HepG2 (cell line): Measurements from ENCODE around the gene THADA. TPM values are rescaled to one million over a fixed set of nuclear protein-coding genes. Genes with fewer than 3 reads are reported as not detected.

ENCODE experiments used
- ATAC-seq: fragments of 200-7000 bp; cut with Tn5 transposase; 3 replicates; pipeline ENCODE4 v1.9.1; 2020; ENCODE audit warnings: mild to moderate bottlenecking, moderate library complexity
- BruUV-seq: library from RNA; stranded (reverse); fragments of 400-500 nt; replicated peaks from 2 replicates; lab custom pipeline; 2021; lab: Mats Ljungman, UMichigan
- CTCF ChIA-PET: fragments of 300-600 bp; formaldehyde crosslinking; extraction: SDS; loops from one replicate; lab custom pipeline; 2021; ENCODE audit warnings: low total read pairs, inconsistent platforms, low intra/inter-chr PET ratio; lab: Yijun Ruan, JAX
- POLR2A ChIA-PET: fragments of 350-600 bp; sonication (Branson Sonifier 250); formaldehyde crosslinking; loops from one replicate; lab custom pipeline; 2020; ENCODE audit warnings: antibody characterized with exemption, inconsistent platforms; lab: Yijun Ruan, JAX
- DNase-seq: peaks from one replicate; pipeline ENCODE4 v3.0.0-alpha.2; 2015; ENCODE audit warnings: low spot score
- FAIRE-seq: peaks from 3 replicates; lab custom pipeline; 2011; peaks lifted over from hg19 to GRCh38; lab: Jason Lieb, UNC
- H2AFZ ChIP-seq: one replicate; pipeline ENCODE4 v1.6.1; 2011; ENCODE audit warnings: low read length, inconsistent platforms
- H3K27ac ChIP-seq: fragments of 300-600 bp; 3 replicates; pipeline ENCODE4 v1.8.0; 2011; ENCODE audit warnings: mixed run types, mild to moderate bottlenecking, mixed read lengths, low read length, inconsistent platforms; ENCODE audit not compliant: insufficient read depth; ENCODE audit errors: extremely low read length
- H3K27me3 ChIP-seq, 2 experiments: fragments of 200-600 bp in 1 of 2; 2 replicates in 1 of 2; 3 replicates in 1 of 2; pipeline versions ENCODE4 v1.6.0 to v1.8.0; 2011; ENCODE audit warnings: low read length in 2 of 2, mild to moderate bottlenecking in 2 of 2, moderate library complexity in 2 of 2, inconsistent platforms in 1 of 2; ENCODE audit not compliant: insufficient read depth in 2 of 2, control insufficient read depth in 1 of 2
- H3K36me3 ChIP-seq, 2 experiments: fragments of 200-600 bp in 1 of 2; replicated peaks in 1 of 2; 2 replicates in 1 of 2; 3 replicates in 1 of 2; pipeline versions ENCODE4 v1.5.1 to v1.8.0; 2011; ENCODE audit warnings: low read length in 2 of 2, inconsistent platforms in 1 of 2; ENCODE audit not compliant: insufficient read depth in 2 of 2, control insufficient read depth in 1 of 2
- H3K4me1 ChIP-seq: 2 replicates; pipeline ENCODE4 v1.5.1; 2012; ENCODE audit warnings: low read length, inconsistent platforms; ENCODE audit not compliant: insufficient read depth
- H3K4me2 ChIP-seq: 2 replicates; pipeline ENCODE4 v1.6.0; 2011; ENCODE audit warnings: low read depth, low read length, inconsistent platforms
- H3K4me3 ChIP-seq, 3 experiments: fragments of 200-600 bp in 1 of 3; sonication (generic), shearing (Covaris generic) in 1 of 3; replicated peaks in 1 of 3; 2 replicates each; pipeline ENCODE4 v1.5.1; 2011 to 2016; ENCODE audit warnings: low read length in 3 of 3, inconsistent platforms in 2 of 3, low read depth in 2 of 3, mild to moderate bottlenecking in 2 of 3, control low read depth in 1 of 3, mixed read lengths in 1 of 3; ENCODE audit not compliant: insufficient read depth in 1 of 3
- H3K79me2 ChIP-seq: one replicate; pipeline ENCODE4 v1.6.1; 2011; ENCODE audit warnings: low read length, inconsistent platforms; ENCODE audit not compliant: insufficient read depth
- H3K9ac ChIP-seq: 2 replicates; pipeline ENCODE4 v1.6.0; 2011; ENCODE audit warnings: mild to moderate bottlenecking, low read depth, low read length, inconsistent platforms; ENCODE audit not compliant: insufficient read depth
- H3K9me3 ChIP-seq: 2 replicates; pipeline ENCODE4 v1.5.1; 2012; ENCODE audit warnings: mild to moderate bottlenecking, low read length
- H4K20me1 ChIP-seq: 2 replicates; pipeline ENCODE4 v1.6.0; 2011; ENCODE audit warnings: inconsistent platforms, mild to moderate bottlenecking, low read length, moderate library complexity; ENCODE audit not compliant: insufficient read depth
- BHLHE40 ChIP-seq: IDR thresholded peaks from 2 replicates; pipeline ENCODE4 v1.6.1; 2011; ENCODE audit warnings: low read length, improper control_type of control experiment
- CCDC6 ChIP-seq: sonication (generic); formaldehyde crosslinking; IDR thresholded peaks from 2 replicates; pipeline ENCODE4 v1.8.1; 2022; ENCODE audit warnings: mild to moderate bottlenecking, missing genetic modification reagents, moderate library complexity
- CEBPZ ChIP-seq: IDR thresholded peaks from 2 replicates; pipeline ENCODE4 v1.6.1; 2012; ENCODE audit warnings: low read length, improper control_type of control experiment
- CREM ChIP-seq, 2 experiments: sonication (generic) in 1 of 2; formaldehyde crosslinking in 1 of 2; IDR thresholded peaks; 2 replicates each; pipeline versions ENCODE4 v1.4.0 to v1.6.1; 2016 to 2020; ENCODE audit warnings: antibody characterized with exemption in 1 of 2, mild to moderate bottlenecking in 1 of 2, missing genetic modification reagents in 1 of 2
- HMG20A ChIP-seq: IDR thresholded peaks from 2 replicates; pipeline ENCODE4 v1.6.1; 2016; ENCODE audit warnings: borderline replicate concordance
- KDM2A ChIP-seq: sonication (generic); formaldehyde crosslinking; IDR thresholded peaks from 2 replicates; pipeline ENCODE4 v1.4.0; 2020; ENCODE audit warnings: low read depth, missing genetic modification reagents, borderline replicate concordance
- NFYB ChIP-seq: sonication (generic); formaldehyde crosslinking; IDR thresholded peaks from 2 replicates; pipeline ENCODE4 v1.4.0; 2020; ENCODE audit warnings: missing genetic modification reagents
- NR2F6 ChIP-seq, 2 experiments: IDR thresholded peaks; 2 replicates each; pipeline ENCODE4 v1.6.1; 2016; ENCODE audit warnings: antibody characterized with exemption in 1 of 2, mild to moderate bottlenecking in 1 of 2
- POLR2AphosphoS2 ChIP-seq: IDR thresholded peaks from 2 replicates; pipeline ENCODE4 v1.6.1; 2011; ENCODE audit warnings: low read depth, low read length, improper control_type of control experiment
- SIN3A ChIP-seq: IDR thresholded peaks from 2 replicates; pipeline ENCODE4 v1.6.1; 2011; ENCODE audit warnings: low read depth, mild to moderate bottlenecking, control low read depth, low read length, borderline replicate concordance
- SNRNP70 ChIP-seq: fragments of 200-400 bp; formaldehyde crosslinking; IDR thresholded peaks from 2 replicates; pipeline ENCODE4 v1.6.1; 2017; ENCODE audit warnings: mild to moderate bottlenecking, low read depth, low read length, moderate library complexity
- SYNCRIP ChIP-seq: fragments of 200-400 bp; formaldehyde crosslinking; IDR thresholded peaks from 2 replicates; pipeline ENCODE4 v1.6.1; 2018; ENCODE audit warnings: mild to moderate bottlenecking, low read depth, low read length; ENCODE audit not compliant: insufficient read depth
- ZNF230 ChIP-seq: sonication (generic); formaldehyde crosslinking; IDR thresholded peaks from 2 replicates; pipeline ENCODE4 v1.4.0; 2020; ENCODE audit warnings: mild to moderate bottlenecking, missing genetic modification reagents
- ZNF317 ChIP-seq: sonication (generic); formaldehyde crosslinking; IDR thresholded peaks from 2 replicates; pipeline ENCODE4 v1.5.0; 2020; ENCODE audit warnings: mild to moderate bottlenecking, missing genetic modification reagents
- ZNF496 ChIP-seq: sonication (generic); formaldehyde crosslinking; IDR thresholded peaks from 2 replicates; pipeline ENCODE4 v1.8.1; 2023; ENCODE audit warnings: mild to moderate bottlenecking, moderate library complexity, missing genetic modification reagents; ENCODE audit not compliant: insufficient replicate concordance
- ZNF605 ChIP-seq: sonication (generic); formaldehyde crosslinking; IDR thresholded peaks from 2 replicates; pipeline ENCODE4 v1.8.0; 2022; ENCODE audit warnings: mild to moderate bottlenecking, missing genetic modification reagents
- ZNF790 ChIP-seq: sonication (generic); formaldehyde crosslinking; IDR thresholded peaks from 2 replicates; pipeline ENCODE4 v1.8.0; 2022; ENCODE audit warnings: missing genetic modification reagents, mild to moderate bottlenecking, borderline replicate concordance
- ZXDC ChIP-seq: sonication (generic); formaldehyde crosslinking; IDR thresholded peaks from 2 replicates; pipeline ENCODE4 v1.5.0; 2020; ENCODE audit warnings: mild to moderate bottlenecking, missing genetic modification reagents
- WGBS: methylation state at CpG from one replicate; pipeline ENCODE4 v1.1.6; 2017; ENCODE audit warnings: low lambda C conversion rate; 5-methylcytosine and 5-hydroxymethylcytosine counted together
- in situ Hi-C: cut with HindIII; loops from 2 replicates; pipeline ENCODE4 v1.10.0; 2017; ENCODE audit warnings: low pct_unique_long_range_greater_than_20kb; ENCODE audit not compliant: extremely low pct_ligation_motif_present
- intact Hi-C: fragments of 100-400 bp; cut with micrococcal nuclease; formaldehyde crosslinking; loops from one replicate; pipeline ENCODE4 v1.10.0; 2022; ENCODE audit not compliant: unreplicated experiment
- polyA plus RNA-seq, 8 experiments: library from polyadenylated mRNA; depleted of rRNA in 3 of 8; stranded (reverse) in 7 of 8; unstranded in 1 of 8; fragments of >200 nt; fragmentation: Illumina TruSeq in 4 of 8; extraction: Trizol in 4 of 8; gene quantifications; 2 replicates each; pipeline versions ENCODE4 v1.2.1 to v1.2.3, GENCODE V29; 2011 to 2016; ENCODE audit warnings: low read depth in 4 of 8, missing spikeins in 1 of 8, mixed read lengths in 1 of 8; ENCODE audit not compliant: insufficient read depth in 1 of 8
- total RNA-seq, 5 experiments: library from RNA; depleted of rRNA; stranded (reverse); fragments of >200 nt; fragmentation: Illumina TruSeq; extraction: Trizol; gene quantifications; 2 replicates each; pipeline ENCODE4 v1.2.3, GENCODE V29; 2016; ENCODE audit warnings: low read depth in 1 of 5

The THADA gene
- total and polyA plus RNA-seq, 2 of the 13 experiments (the other 11 are each of a cell fraction or from before 2014, with no cell fraction given) = 12.7 to 21.7 TPM

- TF ChIP-seq CEBPZ = no peak
- TF ChIP-seq POLR2AphosphoS2 = no peak
- TF ChIP-seq KDM2A (CRISPR knock-in tag) = no peak
- TF ChIP-seq SNRNP70 = no peak
- TF ChIP-seq CCDC6 (CRISPR knock-in tag) = no peak
- TF ChIP-seq ZNF605 (CRISPR knock-in tag) = no peak
- TF ChIP-seq ZNF790 = no peak
- no peak for TF ChIP-seq CREM (IDR thresholded peaks at IDR 0.05)
- no peak for TF ChIP-seq CREM (CRISPR knock-in tag; IDR thresholded peaks at IDR 0.05)
- no peak for TF ChIP-seq ZNF496 (CRISPR knock-in tag)
Observed at GRCh38 chr2:43643680-43644079, 47.8 kb upstream of the THADA start (continued).

- ChIA-PET CTCF (no interaction called here), POLR2A (no interaction called here)
- in situ Hi-C loops (no loop called here), intact Hi-C loops (no loop called here)
- Histone ChIP-seq H2AFZ (no peak overlapping the region), H3K27ac (no peak overlapping the region), H3K9me3 (no peaks in the 10 kb centered on the region), H3K36me3 (no peaks in the 10 kb centered on the region), H3K4me1 (peaks cover 7% of the 10 kb centered on the region; the same call in 1 of the 2 replicates), H3K4me3 (no peak overlapping the region), H3K27me3 (peaks cover 0 to 10% of the 10 kb centered on the region in 2 experiments; a peak in 2 of 5 replicates), H3K4me2 (no peak overlapping the region), H4K20me1 (no peaks in the 10 kb centered on the region), H3K79me2 (no peaks in the 10 kb centered on the region), H3K9ac (no peak overlapping the region)
- ATAC-seq (no peak), DNase-seq (no peak), FAIRE-seq (no peak)
- 35% methylated on average over 2 of the region's 2 CpGs for WGBS
- BruUV-seq = no TSS peak
- no peak for TF ChIP-seq BHLHE40
- TF ChIP-seq NR2F6 (IDR thresholded peaks at IDR 0.05) = no peak
- TF ChIP-seq NR2F6 (CRISPR knock-in tag; IDR thresholded peaks at IDR 0.05) = no peak
- no peak for TF ChIP-seq SYNCRIP
- no peak for TF ChIP-seq NFYB (CRISPR knock-in tag)
- no peak for TF ChIP-seq ZNF317 (CRISPR knock-in tag)
- TF ChIP-seq HMG20A (CRISPR knock-in tag) = no peak
- no peak for TF ChIP-seq ZNF230
- TF ChIP-seq ZXDC = no peak
- TF ChIP-seq SIN3A = no peak
Observed at GRCh38 chr2:43642363-43642762, 46.5 kb upstream of the THADA start.
